Mammary epithelial cell (primary cell): ENCODE measurements around the gene MAML3.

Experiments used
- EZH2 ChIP-seq: IDR thresholded peaks from 2 replicates; pipeline ENCODE4 v1.6.1; 2012; ENCODE audit warnings: low read length, inconsistent platforms, borderline replicate concordance
- TF ChIP-seq, protein P1 (sequence below), 2 donors: IDR thresholded peaks in 1 of 2; conservative IDR thresholded peaks in 1 of 2; 2 replicates each; pipeline ENCODE4 v1.5.1; 2011 to 2012; ENCODE audit warnings: inconsistent platforms in 2 of 2, low read length in 2 of 2, mild to moderate bottlenecking in 2 of 2, control low read depth in 1 of 2, low read depth in 1 of 2; ENCODE audit not compliant: insufficient read depth in 1 of 2; ENCODE audit errors: extremely low read depth in 1 of 2

DNA sequence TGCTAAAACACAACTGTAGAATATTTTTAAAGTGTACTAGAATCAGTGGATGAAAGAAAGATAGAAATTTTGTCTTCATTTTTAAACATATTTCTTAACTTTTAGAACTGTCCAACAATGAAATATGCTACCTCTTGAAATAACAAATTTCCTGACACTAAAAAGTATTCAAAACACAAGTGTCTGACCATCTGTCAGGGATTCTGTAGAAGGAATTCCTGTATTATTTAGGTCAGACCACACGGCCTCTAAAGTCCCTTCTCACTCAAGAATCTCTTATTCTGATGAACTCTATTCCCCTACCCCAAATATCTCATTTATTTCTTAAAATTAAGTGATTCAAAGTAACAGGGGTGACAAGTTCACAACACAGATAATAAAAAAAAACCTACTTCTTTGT is 99.1 kb downstream of the MAML3 start:
- TF ChIP-seq, protein P1, sequence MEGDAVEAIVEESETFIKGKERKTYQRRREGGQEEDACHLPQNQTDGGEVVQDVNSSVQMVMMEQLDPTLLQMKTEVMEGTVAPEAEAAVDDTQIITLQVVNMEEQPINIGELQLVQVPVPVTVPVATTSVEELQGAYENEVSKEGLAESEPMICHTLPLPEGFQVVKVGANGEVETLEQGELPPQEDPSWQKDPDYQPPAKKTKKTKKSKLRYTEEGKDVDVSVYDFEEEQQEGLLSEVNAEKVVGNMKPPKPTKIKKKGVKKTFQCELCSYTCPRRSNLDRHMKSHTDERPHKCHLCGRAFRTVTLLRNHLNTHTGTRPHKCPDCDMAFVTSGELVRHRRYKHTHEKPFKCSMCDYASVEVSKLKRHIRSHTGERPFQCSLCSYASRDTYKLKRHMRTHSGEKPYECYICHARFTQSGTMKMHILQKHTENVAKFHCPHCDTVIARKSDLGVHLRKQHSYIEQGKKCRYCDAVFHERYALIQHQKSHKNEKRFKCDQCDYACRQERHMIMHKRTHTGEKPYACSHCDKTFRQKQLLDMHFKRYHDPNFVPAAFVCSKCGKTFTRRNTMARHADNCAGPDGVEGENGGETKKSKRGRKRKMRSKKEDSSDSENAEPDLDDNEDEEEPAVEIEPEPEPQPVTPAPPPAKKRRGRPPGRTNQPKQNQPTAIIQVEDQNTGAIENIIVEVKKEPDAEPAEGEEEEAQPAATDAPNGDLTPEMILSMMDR (conservative IDR thresholded peaks at IDR 0.05 in 1 of 2, IDR thresholded peaks at IDR 0.05 in 1 of 2; ENCODE audit: extremely low read depth in 1 of 2, insufficient read depth in 1 of 2, low read depth in 1 of 2, low read length in 2 of 2) = no peak
- TF ChIP-seq EZH2 = no peak
